Measurements from ENCODE around the gene NRF1.
"Not testable (repeated sequence)": the region's sequence is repeated elsewhere in the genome, so short reads cannot be mapped to it uniquely, and the experiment has no call there.

Gene NRF1

DNA sequence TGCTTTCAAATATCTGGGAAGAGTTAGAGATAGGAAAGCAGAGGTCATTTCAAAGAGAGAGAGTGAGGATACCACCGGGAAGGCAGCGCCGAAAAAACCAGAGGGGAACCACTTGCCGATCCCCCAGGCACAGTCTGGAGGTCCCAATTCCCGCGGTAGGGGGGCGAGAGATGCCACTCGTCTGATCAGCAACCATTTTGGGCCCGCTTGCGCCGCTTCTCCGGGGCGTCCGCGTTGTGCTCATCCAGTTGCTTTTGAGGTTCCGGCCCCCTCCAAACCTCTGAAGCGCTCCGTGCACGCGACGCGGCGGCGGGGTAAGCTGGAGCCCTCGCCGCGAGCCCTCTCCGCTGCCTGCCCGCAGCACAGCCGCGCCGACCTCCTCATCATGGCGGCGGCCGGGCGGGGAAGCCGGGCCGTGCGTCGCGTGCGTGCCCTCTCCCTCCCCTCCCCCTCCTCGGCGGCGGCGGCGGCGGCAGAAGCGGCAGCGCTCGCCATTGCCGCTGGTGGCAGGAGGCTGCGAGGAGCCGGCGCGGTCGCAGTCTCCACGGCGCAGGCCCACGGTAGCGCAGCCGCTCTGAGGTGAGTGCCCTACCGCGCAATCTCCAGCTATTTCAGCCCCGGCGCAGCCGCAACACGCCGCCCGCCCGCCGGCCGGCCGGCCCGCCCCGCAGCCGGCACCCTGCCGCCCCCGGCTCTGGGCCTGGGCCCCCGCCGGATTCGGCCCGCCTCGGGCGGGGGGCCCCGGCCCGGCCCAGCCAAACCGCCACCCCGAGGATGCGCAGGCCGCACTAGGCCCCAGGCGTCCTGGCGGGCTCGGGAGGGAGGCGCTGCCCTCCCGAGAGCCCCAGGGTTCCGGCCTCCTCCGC lies at the start of gene NRF1:
Gene NRF1 (plus strand): TSS at position 475 of the 866 bp plus-strand sequence. CDS start 45,632 bp downstream, outside the sequence.
- DNase-seq = peak; percentile 93

DNA sequence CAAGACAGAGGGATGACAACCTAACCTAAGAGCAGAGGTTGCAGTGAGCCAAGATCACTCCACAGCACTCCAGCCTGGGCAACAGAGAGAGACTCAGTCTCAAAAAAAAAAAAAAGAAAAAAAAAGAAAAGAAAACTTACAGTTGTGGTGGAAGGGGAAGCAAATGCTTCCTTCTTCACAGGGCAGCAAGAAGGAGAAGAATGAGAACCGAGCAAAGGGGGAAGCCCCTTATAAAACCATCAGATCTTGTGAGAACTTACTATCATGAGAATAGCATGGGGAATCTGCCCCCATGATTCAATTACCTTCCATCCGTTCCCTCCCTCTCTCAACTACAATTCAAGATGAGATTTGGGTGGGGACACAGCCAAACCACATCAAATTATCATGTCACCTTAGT lies 45.2 kb upstream of the NRF1 start:
- not testable (repeated sequence) for DNase-seq

DNA sequence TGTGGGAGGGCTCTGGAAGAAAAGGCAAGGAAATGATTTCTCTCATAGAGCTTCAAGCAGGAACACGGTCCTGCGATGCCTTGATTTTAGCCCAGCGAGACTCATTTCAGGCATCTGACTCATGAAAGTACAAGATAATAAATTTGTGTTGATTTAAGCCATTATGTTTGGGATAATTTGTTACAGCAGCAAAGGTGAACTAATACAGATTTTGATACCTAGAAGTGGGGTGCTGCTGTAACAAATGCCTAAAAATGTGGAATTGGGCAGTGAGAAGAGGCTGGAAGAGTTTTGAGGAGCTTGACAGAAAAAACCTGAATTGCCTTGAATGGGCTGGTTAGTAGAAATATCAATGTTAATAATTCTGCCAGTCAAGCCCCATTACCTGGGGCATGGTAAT lies 44.1 kb upstream of the NRF1 start:
- no peak for DNase-seq

DNA sequence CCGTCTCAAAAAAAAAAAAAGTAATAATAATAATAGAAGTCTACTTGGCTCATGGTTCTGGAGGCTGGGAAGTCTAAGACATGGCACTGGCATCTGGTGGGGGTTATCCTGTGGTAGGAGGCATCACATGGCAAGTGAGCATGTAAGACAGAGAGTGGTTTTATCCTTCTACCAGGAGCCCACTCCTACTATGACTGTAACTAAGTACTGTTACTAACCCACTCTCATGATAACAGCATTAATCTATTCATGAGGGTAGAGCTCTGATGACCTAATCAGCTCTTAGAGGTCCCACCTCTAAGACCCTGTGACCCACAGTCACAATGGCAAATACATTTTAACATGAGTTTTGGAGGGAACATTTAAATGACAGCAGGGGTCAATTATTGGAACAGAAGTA lies 43.3 kb upstream of the NRF1 start:
- DNase-seq = no peak

DNA sequence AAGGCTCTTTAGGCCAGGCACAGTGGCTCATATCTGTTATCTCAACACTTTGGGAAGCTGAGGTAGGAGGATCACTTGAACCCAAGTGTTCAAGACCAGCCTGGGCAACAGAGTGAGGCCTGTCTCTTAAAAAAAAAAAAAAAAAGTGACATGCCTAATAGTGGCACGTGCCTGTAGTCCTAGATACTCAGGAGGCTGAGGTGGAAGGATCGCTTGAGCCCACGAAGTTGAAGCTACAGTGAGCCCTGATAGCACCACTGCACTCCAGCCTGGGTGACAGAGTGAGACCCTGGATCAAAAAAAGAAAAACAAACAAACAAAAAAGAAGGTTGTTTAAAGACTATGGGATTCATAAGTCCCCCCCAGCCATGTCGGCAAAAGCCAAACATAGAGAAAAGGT lies 42.2 kb upstream of the NRF1 start:
- DNase-seq = no peak

DNA sequence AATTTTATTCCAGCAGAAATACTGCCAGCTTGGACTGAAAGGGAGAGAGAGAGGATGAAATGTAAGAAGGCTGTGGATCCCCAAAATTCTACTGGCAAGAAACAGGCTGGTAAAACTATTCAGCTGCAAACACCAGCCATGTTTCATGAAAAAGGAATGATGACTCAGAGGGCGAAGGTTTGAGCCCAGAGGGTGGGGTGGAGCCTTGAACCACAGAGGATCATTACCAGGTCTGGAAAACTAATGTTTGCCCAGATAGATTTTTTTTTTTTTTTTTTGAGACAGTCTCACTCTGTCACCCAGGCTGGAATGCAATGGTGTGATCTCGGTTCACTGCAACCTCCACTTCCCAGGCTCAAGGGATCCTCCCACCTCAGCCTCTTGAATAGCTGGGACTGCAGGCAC lies 41.7 kb upstream of the NRF1 start:
- no peak for DNase-seq

DNA sequence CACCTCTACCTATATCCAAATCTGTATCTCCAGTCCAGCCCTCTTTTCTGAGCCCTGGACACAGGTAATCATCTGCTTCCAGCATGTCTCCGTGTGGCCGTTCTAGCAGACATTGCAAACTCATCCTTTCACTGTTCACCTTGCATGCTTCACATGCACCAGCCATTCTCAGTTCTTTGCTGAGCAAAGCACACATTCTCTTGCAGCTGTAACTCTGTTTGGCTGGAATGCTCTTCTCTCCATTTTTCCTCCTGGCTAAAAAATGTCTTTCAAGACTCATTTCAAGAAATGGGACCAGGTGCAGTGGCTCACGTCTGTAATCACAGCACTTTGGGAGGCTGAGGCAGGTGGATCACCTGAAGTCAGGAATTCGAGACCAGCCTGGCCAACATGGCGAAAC lies 40.3 kb upstream of the NRF1 start:
- DNase-seq = no peak

GRCh38 chr7:129572205-129572604 lies 39.3 kb upstream of the NRF1 start:
- DNase-seq = no peak

DNA sequence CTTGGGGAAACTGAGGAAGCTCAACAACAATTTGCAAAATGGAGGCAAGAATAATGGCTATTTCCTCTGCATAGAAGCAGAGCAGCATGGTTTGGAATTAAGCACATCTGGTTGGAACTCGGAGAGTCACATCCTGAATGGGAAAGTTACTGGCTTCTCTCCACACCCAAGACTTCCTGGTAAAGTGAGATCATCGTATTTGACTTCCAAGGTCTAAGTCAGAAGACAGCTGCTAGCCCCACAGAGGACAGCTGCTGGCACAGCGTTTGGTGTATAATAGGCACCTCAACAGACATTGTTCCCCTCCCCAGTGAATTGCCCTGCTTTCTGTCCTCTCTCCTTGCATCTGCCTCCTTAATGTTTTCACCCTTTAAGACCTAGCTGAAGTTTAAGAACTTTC lies 37.0 kb upstream of the NRF1 start:
- no peak for DNase-seq

DNA sequence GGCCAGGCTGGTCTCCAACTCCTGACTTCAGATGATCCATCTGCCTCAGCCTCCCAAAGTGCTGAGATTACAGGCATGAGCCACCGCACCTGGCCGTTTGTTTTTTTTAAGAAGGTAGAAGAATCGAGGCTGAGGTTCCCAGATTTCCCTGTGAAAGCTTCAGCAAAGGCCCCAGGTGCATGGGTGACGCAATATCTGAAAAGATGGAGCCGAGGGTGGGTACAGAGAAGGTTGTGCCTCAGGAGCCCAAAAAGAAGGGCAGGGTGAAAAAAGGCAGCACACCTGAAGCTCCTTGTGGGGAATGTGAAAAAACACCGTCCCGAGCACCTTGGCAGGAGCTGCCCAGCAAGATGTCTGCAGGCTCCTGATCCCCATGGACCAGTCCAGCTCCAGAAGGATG lies 35.8 kb upstream of the NRF1 start:
- DNase-seq = no peak

- DNase-seq = no peak
Observed at GRCh38 chr7:129576138-129576537, 35.4 kb upstream of the NRF1 start.

DNA sequence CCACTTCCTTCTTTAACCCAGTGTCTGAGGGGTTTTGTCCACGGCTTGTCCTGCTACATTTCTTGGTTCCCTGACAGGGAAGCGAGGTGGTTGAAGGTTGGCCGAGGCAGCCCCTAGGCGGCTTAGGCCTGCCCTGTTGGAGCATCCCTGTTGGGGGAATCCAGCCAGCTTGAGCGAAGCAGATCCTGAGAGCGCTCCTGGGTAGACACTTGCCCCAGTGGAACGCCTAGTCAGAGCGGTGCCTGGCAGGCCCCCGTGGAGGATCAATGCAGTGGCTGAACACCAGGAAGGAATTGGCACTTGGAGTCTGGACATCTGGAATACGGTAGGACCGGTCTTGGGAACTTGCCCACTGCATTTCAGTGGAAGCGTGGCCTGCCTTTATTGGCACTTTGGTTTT lies 32.7 kb upstream of the NRF1 start:
- no peak for DNase-seq

DNA sequence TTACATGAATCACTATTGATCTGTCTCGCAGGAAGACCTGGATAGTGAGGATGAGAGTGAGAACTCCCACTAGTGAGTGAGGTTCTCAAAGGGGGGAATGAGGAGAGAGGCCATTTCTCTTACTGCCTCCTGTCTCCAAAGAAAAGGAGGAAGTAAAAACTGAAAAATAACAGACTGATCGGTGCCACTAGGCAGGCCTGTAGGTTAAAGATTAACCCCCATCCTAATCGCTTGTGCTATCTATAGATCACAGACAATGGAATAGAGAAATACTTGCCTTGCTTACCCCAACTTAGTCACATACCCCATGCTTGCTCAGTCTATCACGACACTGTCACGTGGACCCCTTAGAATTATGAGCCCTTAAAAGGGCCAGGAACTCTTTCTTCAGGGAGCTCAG lies 25.3 kb upstream of the NRF1 start:
- DNase-seq = not testable (repeated sequence)

GRCh38 chr7:129588268-129588667 lies 23.3 kb upstream of the NRF1 start:
- DNase-seq = no peak

DNA sequence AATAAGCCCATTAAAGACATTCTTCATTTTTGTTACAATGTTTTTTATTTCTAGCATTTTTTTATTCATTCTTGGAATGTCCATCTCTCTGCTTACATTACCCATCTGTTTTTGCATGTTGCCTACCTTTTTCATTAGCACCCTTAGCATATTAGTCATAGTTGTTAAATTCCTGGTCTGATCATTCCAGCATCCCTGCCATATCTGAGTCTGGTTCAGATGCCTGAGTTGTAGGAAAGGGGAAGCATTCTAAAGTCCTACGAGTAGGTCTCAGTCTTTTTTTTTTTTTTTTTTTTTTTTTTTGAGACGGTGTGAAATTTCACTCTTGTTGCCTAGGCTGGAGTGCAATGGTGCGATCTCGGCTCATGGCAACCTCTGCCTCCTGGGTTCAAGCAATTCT lies 19.7 kb upstream of the NRF1 start:
- no peak for DNase-seq

GRCh38 chr7:129596386-129596785 lies 15.1 kb upstream of the NRF1 start:
- DNase-seq = not testable (repeated sequence)

GRCh38 chr7:129597672-129598071 lies 13.8 kb upstream of the NRF1 start:
- no peak for DNase-seq

DNA sequence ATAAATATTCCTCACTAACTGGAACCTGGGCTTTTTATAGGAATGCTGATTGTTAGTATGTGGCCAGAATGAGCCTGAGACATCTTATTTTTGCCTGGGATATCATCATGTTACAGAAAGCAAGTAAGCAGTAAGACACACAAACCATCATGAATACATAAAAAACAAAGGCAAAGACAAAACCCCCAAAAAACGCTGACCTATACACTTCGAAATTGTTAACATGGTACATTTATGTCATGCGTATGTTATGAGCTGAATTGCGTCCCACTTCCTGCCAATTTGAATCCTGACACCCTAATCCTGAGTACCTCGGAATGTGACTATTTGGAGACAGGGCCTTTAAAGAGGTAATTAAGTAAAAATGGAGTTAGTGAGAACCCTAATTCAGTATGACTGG lies 12.3 kb upstream of the NRF1 start:
- DNase-seq = no peak

- not testable (repeated sequence) for DNase-seq
Observed at GRCh38 chr7:129603594-129603993, 7.9 kb upstream of the NRF1 start.

DNA sequence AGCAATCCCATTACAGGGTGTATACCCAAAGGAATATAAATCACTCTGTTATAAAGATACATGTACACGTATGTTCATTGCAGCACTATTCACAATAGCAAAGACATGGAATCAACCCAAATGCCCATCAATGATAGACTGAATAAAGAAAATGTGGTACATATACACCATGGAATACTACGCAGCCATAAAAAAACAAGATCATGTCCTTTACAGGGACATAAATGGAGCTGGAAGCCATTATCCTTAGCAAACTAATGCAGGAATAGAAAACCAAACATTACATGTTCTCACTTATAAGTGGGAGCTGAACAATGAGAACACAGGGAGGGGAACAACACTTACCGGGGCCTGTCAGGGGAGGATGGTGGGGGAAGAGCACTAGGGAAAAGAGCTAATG lies 7.5 kb upstream of the NRF1 start:
- not testable (repeated sequence) for DNase-seq

GRCh38 chr7:129604713-129605437 lies 6.6 kb upstream of the NRF1 start:
- no peak for DNase-seq

- no peak for DNase-seq
Observed at GRCh38 chr7:129605960-129606614, 5.4 kb upstream of the NRF1 start.

- DNase-seq = no peak
Observed at GRCh38 chr7:129606803-129607202, 4.7 kb upstream of the NRF1 start.

Data from NCI-H2107 (cell line).